ENCODE results near the gene MPZL2.

GRCh38 chr11:118304568-118305248 is 40.6 kb upstream of the MPZL2 start, which contains the start of gene CD3E:
- TF ChIP-seq ZEB2 (IDR thresholded peaks at IDR 0.05), result no peak
- no peak for TF ChIP-seq PHF20 (IDR thresholded peaks at IDR 0.05; ENCODE audit: partially characterized antibody)
- TF ChIP-seq KDM1A (IDR thresholded peaks at IDR 0.05), result no peak
- TF ChIP-seq FOXK1 (CRISPR knock-in tag; IDR thresholded peaks at IDR 0.05; ENCODE audit: borderline replicate concordance), result no peak
- TF ChIP-seq ETS1 (conservative IDR thresholded peaks at IDR 0.05; ENCODE audit: control insufficient read depth, low read depth, low read length), result no peak
- TF ChIP-seq EP300 (IDR thresholded peaks at IDR 0.05; ENCODE audit: low read length), result no peak

Data from K562 (cell line).